MV-4-11 (cell line): Measurements from ENCODE around the gene NT5DC3.
A peak's percentile ranks its signal among the peaks of the same experiment; 100 is the strongest.
"Not testable (repeated sequence)": the region's sequence is repeated elsewhere in the genome, so short reads cannot be mapped to it uniquely, and the experiment has no call there.

Source experiments
- DNase-seq: peaks from one replicate; lab custom pipeline; 2025; lab: John Stamatoyannopoulos, UW

Gene NT5DC3

DNA sequence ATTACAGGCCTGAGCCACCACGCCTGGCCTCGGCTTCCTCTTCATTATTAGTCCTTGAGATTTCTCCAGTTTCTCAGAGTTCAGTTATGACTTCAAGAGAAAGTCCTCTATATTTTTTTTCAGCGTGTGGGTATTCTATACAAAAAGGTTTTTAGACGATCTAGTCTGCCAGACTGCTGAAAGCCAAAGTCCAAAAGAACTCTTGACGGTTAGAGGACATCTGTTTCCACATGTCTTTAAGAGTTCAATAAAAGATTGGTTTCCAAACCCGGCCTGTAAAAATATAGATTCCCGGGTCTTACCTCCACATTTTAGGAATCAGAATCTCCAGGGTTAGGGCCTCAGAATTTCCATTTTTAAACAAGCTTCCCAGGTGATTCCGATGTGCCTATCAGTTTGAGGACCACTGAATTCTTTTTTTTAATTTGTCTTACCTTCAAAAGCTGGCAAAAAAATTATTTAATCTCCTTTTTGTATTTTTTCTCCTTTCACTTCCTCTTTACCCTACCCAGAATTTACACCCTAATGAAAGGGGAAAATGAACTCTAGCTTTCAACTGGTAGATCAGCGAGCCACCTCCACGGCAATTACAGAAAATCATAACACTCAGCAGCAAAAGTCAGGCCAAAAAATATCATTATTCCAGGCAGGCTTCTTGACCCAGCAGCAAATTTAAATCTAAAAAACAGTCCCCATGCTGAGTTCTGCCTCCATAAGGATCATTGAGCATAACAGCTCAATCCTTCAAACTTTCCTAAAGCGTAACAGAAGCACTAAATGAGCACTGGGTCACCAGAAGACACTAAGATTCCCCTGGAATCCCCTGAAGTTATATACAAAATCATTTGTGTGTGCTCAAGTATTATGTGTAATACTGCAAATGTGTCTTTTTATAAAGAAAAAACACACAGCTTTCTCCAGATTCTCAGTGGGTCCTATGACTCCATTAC lies 8.7 kb downstream of the NT5DC3 start:
- DNase-seq = peak; percentile 45

GRCh38 chr12:103830730-103831320 lies 10.2 kb downstream of the NT5DC3 start:
- DNase-seq = no peak

- no peak for DNase-seq
These were observed 10.9 kb downstream of the NT5DC3 start for GRCh38 chr12:103830025-103830725.

DNA sequence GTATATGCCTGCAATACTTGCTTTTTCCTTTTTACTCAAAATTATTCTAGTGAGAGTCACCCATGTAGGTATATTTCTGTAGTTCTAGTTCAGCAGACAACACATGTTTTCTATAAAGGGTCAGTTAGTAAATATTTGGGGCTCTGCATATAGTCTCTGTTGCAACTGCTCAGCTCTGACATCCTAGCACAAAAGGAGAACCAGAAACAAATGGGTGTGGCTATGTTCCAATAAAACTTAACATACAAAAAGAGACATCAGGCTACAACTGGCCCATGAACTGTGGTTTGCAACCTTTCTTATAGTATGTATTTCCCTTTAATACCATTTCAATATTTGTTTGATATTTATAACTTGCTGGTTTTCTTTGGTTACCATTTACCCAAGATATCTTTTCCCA lies 11.9 kb downstream of the NT5DC3 start:
- peak; percentile 81 for DNase-seq

- DNase-seq = peak; percentile 76
These were observed 13.1 kb downstream of the NT5DC3 start for GRCh38 chr12:103827911-103828391.

GRCh38 chr12:103824845-103825244 lies 16.2 kb downstream of the NT5DC3 start:
- peak; percentile 17 for DNase-seq

- no peak for DNase-seq
These were observed 16.7 kb downstream of the NT5DC3 start for GRCh38 chr12:103824290-103824689.

DNA sequence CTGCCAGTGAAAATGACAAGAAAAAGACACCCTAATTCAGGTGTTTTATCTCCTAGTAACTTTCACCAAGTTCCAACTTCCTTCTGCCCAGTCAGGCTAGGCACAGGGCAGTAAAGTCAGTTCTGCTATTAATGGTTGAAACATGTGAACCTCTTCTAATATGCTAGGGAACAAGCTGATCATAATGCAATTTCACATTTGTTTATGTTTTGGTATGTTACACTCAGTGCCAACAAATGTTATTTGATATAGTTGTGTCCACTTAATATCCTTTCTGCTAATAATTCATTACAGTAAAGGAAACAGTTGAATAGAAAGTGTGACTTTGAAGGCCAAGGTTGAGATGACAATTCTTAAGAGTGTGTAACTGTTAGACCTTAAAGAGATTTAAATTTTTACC lies 17.2 kb downstream of the NT5DC3 start:
- DNase-seq = no peak

DNA sequence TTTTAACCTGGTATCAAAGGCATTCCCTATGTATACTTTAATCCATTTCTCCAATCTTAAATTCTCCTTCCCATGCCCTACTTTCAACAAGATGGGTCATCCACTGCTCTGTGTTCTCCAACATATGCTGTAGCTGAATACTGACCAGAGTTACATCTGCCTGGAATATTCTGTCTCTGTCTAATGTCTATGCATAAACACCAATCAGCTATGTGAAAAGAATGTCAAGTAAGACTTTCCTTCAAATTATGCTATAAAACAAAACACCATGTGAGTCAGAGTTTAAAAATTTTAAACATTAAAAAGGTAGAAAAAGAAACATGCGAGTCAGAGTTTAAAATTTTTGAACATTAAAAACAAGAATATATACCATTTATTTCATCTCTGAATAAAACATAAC lies 19.3 kb downstream of the NT5DC3 start:
- DNase-seq = no peak

GRCh38 chr12:103820881-103821489 lies 20.0 kb downstream of the NT5DC3 start:
- DNase-seq = no peak

- DNase-seq = no peak
These were observed 20.7 kb downstream of the NT5DC3 start for GRCh38 chr12:103820361-103820760.

- DNase-seq = no peak
These were observed 21.1 kb downstream of the NT5DC3 start for GRCh38 chr12:103819892-103820291.

GRCh38 chr12:103819312-103819711 lies 21.7 kb downstream of the NT5DC3 start:
- DNase-seq = no peak

DNA sequence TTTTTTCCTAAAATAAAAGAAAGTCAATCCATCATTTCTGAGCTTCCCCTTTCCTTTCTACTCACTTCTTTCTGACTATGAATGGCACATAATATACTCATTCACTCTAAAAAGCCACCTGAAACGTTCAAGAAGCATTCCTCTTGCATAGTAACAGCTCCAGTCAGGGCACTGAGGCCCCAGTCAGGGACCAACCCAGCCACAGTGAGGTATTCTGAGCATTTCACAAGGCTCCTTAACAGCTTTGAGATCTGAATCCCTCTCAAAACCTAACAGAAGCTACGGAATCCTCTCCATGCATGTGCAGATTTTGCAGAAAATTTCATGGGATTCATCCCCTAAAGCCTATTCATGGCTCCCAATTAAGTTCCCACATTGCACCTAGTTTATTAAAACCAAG lies 23.2 kb downstream of the NT5DC3 start:
- DNase-seq = no peak

DNA sequence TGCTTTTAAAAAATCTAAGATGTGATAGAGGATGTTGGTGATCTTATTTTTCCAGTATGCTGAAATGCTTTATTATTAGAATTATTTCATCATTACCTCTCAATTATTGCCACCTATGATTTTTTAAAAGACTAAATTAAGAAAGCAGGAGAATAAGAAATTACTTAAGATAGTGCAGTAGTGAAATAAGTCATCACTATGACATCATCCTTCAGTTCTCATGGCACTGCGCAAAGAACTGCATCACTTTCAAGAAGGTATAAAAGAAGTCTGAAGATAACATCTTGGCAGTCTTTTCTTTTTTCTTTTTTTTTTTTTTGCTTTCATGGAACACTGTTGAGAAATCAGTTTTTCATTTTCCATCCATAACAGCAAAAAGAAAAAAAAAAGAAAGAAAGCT lies 24.4 kb downstream of the NT5DC3 start:
- no peak for DNase-seq

GRCh38 chr12:103814436-103814835 lies 26.6 kb downstream of the NT5DC3 start:
- DNase-seq = no peak

DNA sequence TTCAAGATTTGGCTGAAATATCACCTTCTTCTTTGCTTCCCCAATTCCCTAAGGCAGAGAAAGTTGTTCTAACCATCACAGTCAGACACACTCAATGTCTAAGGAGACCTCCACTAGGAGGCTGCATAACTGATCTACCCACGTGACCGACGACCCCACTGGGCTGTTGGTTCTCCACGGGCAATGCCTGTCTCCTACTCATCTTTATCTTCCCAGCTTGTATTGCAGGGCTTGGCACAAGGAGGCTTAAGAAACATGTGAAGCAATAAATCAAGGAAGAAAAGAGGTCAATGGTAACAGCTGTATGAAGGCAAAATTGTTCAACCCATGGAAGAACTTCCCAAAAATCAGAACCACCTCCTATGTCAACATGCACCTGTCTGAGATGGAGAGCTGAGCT lies 27.1 kb downstream of the NT5DC3 start:
- DNase-seq = no peak

- DNase-seq = no peak
These were observed 27.6 kb downstream of the NT5DC3 start for GRCh38 chr12:103813426-103813825.

DNA sequence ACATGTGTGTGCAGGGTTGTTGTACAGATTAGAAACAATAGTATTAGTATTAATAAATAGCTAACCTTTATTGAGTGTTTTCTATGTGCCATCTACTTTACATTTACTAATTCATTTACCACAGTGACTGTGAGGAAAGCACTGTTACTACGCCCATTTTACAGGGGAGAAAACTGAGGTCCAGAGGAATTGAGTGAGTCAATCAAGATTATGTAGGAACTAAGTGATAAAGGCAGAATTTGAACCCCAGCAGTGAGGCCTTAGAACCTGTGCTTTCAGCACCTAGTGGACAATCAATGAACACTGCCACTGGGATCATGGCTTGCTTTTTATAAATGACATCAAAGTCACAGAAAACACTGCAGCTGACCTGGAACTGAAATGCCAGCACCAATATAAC lies 28.2 kb downstream of the NT5DC3 start:
- DNase-seq = no peak

GRCh38 chr12:103811791-103812190 lies 29.2 kb downstream of the NT5DC3 start:
- no peak for DNase-seq

DNA sequence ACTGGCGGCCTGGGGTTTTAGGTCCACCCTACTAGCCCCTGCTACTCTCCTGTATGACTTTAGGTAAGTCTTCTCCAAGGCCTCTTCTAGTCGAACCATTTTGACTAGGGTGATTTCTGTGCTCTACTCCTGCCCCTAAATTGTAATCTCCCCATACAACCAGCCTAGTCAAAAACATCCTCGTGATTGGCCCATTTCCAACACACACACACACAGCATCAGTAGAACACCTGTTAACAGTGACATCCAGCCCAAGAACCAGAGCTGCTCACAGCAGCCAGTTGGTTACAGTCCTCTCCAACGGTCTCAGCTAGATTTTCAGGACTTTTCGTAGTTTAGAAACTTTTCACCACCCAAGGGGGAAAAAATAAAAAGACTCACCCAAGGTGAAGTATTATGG lies 30.9 kb downstream of the NT5DC3 start:
- DNase-seq = no peak

GRCh38 chr12:103809639-103810038 lies 31.4 kb downstream of the NT5DC3 start:
- not testable (repeated sequence) for DNase-seq
